ENCODE results near the gene SSTR1.
"Not testable (repeated sequence)": the region's sequence is repeated elsewhere in the genome, so short reads cannot be mapped to it uniquely, and the experiment has no call there.

The SSTR1 gene

DNA sequence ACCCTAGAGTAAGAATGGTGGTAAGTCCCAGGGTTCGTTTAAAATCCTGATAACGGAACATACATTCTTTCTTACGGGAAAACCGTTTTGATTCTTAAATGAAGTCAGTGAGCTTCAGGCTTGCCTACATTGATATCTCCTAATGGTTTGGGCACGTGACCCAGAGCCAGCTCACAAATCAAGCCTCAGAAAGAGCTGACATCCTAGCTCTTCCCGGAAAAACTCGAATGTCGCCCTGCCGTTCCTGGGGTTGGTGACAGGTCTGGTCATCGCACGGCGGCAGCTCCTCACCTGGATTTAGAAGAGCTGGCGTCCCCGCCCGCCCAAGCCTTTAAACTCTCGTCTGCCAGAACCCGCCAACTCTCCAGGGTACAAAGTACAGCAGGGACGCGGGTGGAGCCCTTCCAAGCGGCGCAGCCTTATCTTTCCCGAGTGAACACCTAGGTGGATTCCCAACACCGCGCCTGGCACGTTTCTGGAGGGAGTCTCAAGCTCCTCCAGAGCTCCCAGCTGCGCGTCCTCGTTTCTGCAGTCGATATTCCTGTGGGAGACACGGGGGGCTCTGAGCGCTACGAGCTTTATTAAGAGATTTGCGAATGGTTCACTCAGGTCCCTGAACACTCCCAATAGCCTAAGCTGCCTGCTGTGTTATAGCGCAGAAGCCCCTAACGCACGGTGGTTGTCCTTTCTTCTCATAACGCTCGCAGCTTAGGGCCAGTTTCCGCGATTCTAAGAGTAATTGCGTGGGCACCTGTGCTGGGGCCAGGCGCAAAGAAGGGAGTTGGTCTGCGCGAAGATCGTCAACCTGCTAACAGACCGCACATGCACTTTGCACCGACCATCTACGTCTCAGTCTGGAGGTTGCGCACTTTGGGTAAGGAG lies at the start of gene SSTR1:
Gene SSTR1 (plus strand): TSS at position 169 of the 882 bp plus-strand sequence. CDS start 1,486 bp downstream, outside the sequence.
- no peak for DNase-seq

- DNase-seq = no peak
Observed at GRCh38 chr14:38158468-38158867, 49.2 kb upstream of the SSTR1 start.

- DNase-seq = no peak
Observed at GRCh38 chr14:38168416-38168815, 39.3 kb upstream of the SSTR1 start.

DNA sequence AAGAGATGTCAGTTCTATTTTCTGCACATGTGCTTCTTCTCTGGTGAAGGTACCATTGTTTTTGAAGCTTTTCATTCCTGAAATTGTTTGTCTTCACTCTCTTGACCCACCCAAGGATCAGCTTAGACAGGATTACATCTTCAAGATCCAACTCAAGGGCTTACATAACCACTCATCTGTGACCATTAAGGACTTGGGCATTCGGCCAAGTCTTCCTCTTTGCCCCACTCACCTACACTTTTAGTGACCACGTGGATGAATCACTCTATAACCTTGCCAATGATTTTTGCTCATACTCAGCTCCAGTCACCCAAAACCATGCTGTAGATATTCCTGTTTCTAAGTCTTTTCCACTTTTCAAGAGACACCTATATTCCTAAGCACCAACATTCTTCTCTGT lies 36.5 kb upstream of the SSTR1 start:
- DNase-seq = peak; percentile 99

DNA sequence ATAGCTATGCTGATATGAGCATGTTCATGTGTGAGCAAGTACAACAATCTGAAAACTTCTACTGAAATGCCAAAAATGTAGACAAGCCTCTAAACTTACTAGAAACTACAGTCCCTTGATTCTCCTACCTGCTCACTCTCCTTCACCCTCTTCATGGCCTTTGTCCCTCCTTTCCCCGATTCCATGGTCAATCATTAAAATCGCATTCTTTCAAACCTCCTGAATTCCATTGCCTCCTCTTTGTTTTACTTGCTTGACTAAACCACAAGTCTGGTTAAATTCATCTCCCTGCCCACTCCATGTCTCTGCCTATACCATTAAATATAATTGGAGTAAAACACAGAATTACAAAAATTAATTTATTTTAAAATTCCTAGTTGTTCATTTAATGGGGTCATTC lies 33.0 kb upstream of the SSTR1 start:
- no peak for DNase-seq

GRCh38 chr14:38175658-38176057 lies 32.0 kb upstream of the SSTR1 start:
- DNase-seq = no peak

- DNase-seq = no peak
Observed at GRCh38 chr14:38176379-38176778, 31.3 kb upstream of the SSTR1 start.

DNA sequence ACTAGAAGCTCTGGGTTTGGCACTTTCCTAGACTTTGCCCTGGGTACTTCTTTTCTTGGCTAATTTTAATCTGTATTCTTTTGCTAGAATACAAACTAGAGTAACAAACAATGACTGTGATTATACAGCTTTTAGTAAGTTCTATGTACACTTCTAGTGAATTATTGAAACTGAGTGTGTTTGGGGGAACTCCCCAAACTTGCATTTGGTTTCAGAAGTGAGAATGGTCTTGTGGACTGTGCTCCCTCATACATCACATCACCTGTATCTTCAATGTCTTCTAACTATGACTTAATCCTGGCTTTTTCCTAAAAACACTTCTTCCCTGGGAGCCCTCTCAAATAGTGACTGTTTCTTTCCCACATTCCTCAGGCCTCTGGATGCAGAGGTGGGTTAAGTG lies 23.6 kb upstream of the SSTR1 start:
- DNase-seq = no peak

GRCh38 chr14:38185671-38186070 lies 22.0 kb upstream of the SSTR1 start:
- no peak for DNase-seq

DNA sequence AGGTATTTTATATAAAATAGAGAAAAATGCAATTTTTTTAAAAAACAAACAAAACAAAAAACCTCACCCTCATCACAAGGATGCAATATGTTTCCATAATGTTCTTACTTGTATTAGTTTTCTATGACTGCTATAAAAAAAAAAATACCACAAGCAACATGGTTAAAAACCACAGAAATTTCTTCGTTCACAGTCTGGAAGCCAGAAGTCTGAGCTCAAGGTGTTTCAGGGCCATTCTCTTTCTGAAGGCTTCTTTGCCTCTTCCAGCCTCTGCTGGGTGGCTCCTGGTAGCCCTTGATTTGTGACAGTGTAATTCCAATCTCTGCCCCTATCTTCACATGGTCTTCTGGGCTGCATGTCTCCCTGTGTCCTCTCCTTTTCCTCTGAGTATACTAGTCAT lies 21.5 kb upstream of the SSTR1 start:
- DNase-seq = no peak

DNA sequence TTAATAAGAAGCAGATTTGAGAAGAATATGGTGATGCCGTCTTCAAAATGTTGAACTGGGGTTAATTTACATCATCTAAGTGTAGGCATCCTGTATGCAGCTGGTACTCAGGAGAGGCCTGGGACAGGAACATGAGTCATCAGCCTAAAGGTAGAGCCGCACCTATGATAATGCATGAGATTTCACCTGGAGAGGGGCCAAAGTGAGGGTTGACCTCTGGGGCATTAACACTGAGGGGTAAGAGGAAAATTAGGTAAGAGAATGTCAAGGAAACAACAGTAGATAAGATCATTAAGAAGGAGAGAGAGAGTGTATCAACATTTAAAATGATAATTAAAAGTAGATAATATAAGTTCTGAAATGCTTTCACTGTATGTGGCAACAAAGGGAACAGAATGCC lies 20.2 kb upstream of the SSTR1 start:
- no peak for DNase-seq

DNA sequence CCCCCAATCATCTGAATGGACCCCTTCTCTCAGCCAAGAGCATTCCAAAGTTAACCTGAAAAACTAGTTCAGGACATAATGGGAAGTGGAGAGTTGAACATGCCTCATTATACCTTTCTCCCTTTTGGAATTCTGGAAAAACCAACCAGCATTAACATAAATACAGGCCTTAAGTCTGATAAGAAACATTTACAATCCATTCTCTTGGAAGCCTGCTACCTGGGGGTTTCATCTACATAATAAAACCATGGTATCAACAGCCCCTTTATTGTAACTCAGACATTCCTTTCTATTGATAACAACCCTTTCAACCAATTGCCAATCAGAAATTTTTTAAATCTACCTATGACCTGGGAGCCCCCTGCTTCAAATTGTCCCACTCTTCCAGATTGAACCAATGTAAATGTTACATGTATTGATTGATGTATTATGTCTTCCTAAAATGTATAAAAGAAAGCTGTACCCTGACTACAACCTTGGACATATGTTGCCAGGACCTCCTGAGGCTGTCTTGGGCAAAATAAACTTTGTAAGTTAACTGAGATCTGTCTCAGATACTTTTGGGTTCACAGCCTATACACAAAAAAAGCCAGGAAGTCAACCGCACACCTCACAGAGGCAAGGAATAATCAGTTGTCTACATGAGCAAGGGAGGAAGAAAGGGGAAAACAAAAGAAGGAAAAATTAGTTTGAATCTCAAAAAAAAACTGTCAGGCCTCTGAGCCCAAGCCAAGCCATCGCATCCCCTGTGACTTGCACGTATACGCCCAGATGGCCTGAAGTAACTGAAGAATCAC lies 17.6 kb upstream of the SSTR1 start:
- no peak for DNase-seq

DNA sequence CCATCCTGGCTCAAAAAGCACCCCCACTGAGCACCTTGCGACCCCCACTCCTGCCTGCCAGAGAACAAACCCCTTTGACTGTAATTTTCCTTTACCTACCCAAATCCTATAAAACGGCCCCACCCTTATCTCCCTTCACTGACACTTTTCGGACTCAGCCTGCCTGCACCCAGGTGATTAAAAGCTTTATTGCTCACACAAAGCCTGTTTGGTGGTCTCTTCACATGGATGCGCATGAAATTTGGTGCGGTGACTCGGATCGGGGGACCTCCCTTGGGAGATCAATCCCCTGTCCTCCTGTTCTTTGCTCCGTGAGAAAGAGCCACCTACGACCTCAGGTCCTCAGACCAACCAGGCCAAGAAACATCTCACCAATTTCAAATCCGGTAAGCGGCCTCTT lies 16.9 kb upstream of the SSTR1 start:
- DNase-seq = not testable (repeated sequence)

DNA sequence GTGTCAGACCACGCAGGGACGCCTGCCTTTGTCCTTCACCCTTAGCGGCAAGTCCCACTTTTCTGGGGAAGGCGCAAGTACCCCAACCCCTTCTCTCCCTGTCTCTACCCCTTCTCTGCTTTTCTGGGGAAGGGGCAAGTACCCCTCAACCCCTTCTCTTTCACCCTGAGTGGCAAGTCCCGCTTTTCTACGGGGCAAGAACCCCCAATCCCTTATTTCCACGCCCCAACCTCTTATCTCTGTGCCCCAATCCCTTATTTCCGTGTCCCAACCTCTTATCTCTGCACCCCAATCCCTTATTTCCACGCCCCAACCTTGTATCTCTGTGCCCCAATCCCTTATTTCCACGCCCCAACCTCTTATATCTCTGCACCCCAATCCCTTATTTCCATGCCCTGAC lies 16.2 kb upstream of the SSTR1 start:
- DNase-seq = not testable (repeated sequence)

GRCh38 chr14:38197001-38197783 lies 10.5 kb upstream of the SSTR1 start:
- DNase-seq = peak; percentile 51

DNA sequence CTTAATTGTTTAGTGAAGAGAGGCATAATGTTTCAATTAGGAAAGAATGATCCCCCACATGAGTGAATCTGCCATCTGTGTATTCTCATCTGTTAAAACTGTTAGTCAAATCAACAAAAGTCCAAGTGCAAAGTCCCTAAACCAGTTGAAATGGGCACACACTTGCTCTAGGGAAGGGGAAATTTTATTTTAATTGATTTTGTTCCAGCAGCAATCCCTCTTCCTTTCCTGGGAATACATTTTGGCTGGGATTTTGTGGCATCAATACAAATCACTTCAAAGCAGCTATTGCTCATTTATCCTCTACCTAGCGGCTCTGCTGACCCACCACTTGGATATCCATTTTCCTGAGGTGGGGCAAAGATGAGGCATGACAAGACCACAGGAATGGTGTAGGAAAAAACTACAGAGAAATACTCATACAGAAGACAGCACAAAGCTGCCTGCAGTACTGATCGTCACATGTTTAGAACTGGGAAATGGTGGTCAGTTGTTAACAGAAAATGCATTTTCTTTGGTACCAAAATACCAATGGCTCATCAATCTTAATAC lies 9.8 kb upstream of the SSTR1 start:
- DNase-seq = no peak

DNA sequence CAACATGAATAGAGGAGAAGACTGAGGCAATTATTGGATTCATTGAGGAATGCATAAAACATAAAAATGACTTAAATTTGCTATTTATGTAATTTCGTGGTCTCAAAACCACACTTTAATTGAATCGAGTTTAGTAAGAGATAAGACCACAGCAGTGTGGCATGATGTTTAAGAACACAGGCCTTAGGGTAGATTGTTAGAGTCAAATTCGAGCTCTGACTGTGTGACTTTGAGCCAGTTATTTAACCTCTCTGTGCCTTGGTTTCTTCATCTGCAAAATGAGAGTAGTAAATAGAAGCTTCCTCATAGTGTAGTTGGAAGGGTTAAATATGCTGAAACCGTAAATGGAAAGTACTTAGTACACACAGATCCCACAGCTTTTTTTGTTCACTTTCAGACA lies 9.3 kb upstream of the SSTR1 start:
- DNase-seq = no peak

GRCh38 chr14:38199076-38199475 lies 8.6 kb upstream of the SSTR1 start:
- DNase-seq = no peak

GRCh38 chr14:38199739-38200138 lies 8.0 kb upstream of the SSTR1 start:
- no peak for DNase-seq

- no peak for DNase-seq
Observed at GRCh38 chr14:38201137-38201828, 6.4 kb upstream of the SSTR1 start.

GRCh38 chr14:38202444-38203191 lies 5.1 kb upstream of the SSTR1 start:
- DNase-seq = no peak

Measured in NCI-H524 treated with DMSO at 0.1 percent for 48 hours (cell line).